ENCODE measurements around the gene NDRG2. TPM values are rescaled to one million over a fixed set of nuclear protein-coding genes. Genes with fewer than 3 reads are reported as not detected.

NDRG2 gene
- total RNA-seq, 1 donor from 2014 or later: 2.1 TPM

DNA sequence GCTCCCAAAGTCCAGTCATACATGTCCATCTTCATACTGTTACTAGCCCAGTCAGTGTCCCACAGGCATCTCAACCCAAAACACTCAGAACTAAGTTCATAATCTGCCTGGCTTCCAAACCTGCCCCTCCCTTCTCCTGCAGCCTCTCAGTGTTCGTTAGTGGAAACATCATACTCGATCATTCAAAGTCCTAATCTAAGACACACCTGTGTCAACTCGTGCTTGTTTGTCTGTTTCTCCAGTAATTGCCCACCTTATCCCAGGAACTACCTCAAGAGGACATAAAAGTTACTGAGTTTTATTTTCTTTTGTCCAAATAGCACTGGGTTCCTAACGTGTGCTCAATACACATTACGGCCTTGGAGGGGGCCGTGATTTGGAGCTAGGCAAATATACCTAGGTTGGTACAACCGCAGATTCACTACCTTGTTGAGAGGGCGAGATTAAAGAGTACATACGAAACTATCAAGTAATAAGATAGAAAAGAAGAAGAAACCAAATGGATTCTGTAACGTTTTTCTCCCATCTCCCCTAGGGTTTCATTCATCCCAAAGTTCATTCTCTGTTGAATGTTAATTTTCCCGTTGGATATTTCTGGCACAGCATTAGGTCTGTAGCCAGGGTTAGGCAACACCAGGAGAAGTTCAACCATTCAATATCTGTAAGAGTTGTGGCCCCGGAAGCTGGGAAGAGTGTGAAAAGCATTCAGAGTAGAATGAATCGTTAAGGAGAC, 35.9 kb upstream of the NDRG2 start:
- DNase-seq: no peak
- Mint-ChIP-seq H3K9me3 (no peaks in the 10 kb centered on the region), H3K27ac (no peak overlapping the region), H3K4me1 (no peaks in the 10 kb centered on the region), H3K4me3 (no peak overlapping the region), H3K36me3 (ENCODE audit: low read depth) (no peaks in the 10 kb centered on the region), H3K27me3 (peaks cover 30% of the 10 kb centered on the region)
- ChIA-PET POLR2A (no interaction called here), CTCF (interaction anchor here (0.9 kb wide), 1 partner anchor 46 kb away, joined by 3 read pairs; no protein-coding TSS in a partner anchor)
- TF ChIP-seq, protein P1, sequence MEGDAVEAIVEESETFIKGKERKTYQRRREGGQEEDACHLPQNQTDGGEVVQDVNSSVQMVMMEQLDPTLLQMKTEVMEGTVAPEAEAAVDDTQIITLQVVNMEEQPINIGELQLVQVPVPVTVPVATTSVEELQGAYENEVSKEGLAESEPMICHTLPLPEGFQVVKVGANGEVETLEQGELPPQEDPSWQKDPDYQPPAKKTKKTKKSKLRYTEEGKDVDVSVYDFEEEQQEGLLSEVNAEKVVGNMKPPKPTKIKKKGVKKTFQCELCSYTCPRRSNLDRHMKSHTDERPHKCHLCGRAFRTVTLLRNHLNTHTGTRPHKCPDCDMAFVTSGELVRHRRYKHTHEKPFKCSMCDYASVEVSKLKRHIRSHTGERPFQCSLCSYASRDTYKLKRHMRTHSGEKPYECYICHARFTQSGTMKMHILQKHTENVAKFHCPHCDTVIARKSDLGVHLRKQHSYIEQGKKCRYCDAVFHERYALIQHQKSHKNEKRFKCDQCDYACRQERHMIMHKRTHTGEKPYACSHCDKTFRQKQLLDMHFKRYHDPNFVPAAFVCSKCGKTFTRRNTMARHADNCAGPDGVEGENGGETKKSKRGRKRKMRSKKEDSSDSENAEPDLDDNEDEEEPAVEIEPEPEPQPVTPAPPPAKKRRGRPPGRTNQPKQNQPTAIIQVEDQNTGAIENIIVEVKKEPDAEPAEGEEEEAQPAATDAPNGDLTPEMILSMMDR (IDR thresholded peaks at IDR 0.05): no peak
- intact Hi-C loops (cut with micrococcal nuclease): no loop called here
- no peak for ATAC-seq (ENCODE audit: low read depth)

DNA sequence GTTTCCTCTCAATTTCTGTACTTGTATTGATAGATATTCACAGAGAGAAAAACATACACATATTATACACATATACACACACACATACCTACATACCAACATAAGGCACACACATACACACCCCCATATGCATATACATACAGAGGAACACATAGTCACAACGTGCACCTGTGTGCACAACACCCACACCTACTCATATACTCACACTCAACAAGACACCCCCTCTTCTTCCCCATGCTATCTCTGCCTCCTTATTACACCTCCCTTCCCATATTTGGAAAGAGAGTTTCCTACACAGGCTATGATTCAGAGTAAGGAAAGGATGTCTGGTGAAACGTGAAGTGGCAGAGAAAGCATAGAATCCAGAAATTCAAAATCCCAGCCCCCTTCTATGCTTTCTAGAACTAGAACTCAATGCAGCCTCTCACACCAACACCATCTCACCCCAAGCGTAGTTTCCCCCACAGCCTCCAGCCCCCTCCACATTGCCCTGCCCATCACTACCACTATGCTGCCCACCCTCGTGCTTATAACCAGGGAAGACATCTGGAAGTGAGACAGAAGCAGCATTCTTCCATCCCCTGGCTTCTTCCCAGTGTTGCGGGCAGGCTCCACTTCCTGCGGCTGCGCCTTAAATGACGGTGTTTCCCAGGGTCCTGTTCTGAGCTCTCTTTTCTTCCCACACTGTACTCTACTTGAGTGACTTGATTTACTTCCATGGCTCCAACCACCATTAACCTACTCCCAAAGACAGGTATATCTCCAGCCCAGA, 35.2 kb upstream of the NDRG2 start:
- ChIA-PET CTCF (interaction anchor here (0.9 kb wide), 1 partner anchor 45 kb away, joined by 3 read pairs; no protein-coding TSS in a partner anchor), POLR2A (no interaction called here)
- Mint-ChIP-seq H3K36me3 (ENCODE audit: low read depth) (no peaks in the 10 kb centered on the region), H3K9me3 (no peaks in the 10 kb centered on the region), H3K27ac (no peak overlapping the region), H3K4me3 (no peak overlapping the region), H3K4me1 (no peaks in the 10 kb centered on the region), H3K27me3 (peaks cover 24% of the 10 kb centered on the region)
- intact Hi-C loops (cut with micrococcal nuclease): no loop called here
- DNase-seq (no peak), ATAC-seq (ENCODE audit: low read depth) (no peak)
- TF ChIP-seq, protein P1 (IDR thresholded peaks at IDR 0.05): no peak

DNA sequence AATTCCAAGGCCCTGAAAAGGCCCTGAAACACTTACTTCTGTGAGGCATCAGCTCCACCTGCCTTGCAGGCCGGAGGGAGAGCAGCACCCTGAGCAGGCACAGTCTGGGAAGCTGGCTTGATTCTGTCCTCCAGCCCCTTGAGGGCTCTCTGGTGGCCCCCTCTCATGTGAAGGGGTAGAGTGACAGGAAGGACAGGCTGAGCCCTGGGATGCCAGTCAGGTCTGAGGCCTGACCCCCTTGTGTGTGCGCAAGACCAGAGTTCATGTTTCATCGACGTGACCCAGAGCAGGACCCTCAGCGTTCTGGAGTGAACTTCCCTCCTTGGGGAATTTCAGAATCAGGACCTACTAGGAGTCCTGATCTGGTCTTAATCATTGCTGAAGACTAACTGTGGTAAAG, 34.0 kb upstream of the NDRG2 start:
- no peak overlapping the region for H3K27ac Mint-ChIP-seq

DNA sequence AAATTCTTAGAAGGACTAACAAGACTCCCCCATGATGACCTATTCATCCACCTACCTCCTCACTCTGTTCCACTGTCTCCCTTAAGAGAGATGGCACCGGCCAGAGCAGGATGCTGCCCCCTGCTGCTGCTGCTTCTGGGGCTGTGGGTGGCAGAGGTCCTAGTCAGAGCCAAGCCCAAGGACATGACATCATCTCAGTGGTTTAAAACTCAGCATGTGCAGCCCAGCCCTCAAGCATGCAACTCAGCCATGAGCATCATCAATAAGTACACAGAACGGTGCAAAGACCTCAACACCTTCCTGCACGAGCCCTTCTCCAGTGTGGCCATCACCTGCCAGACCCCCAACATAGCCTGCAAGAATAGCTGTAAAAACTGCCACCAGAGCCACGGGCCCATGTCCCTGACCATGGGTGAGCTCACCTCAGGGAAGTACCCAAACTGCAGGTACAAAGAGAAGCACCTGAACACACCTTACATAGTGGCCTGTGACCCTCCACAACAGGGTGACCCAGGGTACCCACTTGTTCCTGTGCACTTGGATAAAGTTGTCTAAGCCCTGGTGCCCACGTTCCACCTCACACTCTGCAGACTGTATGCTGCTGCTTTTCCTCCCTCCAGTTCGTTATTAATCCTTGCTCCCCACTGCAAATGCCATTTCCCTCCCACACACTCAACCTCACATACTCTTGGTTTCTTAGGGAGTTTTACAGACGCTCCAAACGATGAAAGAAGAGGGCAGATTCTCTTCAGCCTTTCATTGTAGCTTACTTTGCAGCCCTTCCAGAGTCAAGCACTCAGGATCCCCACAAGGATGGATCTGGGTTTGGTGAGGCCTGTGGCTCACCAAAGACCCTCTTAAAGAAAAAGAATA, 33.2 kb upstream of the NDRG2 start, which contains the start of gene RNASE8:
Gene RNASE8, plus strand, starts transcription at position 20 of the 873 bp plus-strand sequence. Its CDS starts 71 bp downstream, at position 91.
- H3K4me1 Mint-ChIP-seq: no peaks in the 10 kb centered on the region
- no peak within 1 kb of the TSS for H3K27ac Mint-ChIP-seq

More for the DNA sequence above, 34.0 kb upstream of the NDRG2 start:
- Mint-ChIP-seq H3K4me3 (no peak overlapping the region), H3K36me3 (ENCODE audit: low read depth) (no peaks in the 10 kb centered on the region), H3K4me1 (no peaks in the 10 kb centered on the region), H3K9me3 (no peaks in the 10 kb centered on the region), H3K27me3 (peaks cover 23% of the 10 kb centered on the region)
- TF ChIP-seq, protein P1 (IDR thresholded peaks at IDR 0.05): no peak
- CTCF ChIA-PET: no interaction called here
- POLR2A ChIA-PET: no interaction called here
- intact Hi-C loops (cut with micrococcal nuclease): no loop called here
- DNase-seq (no peak), ATAC-seq (ENCODE audit: low read depth) (no peak)

More for the DNA sequence above, 33.2 kb upstream of the NDRG2 start, which contains the start of gene RNASE8:
- H3K36me3 Mint-ChIP-seq (ENCODE audit: low read depth): no peaks in the 10 kb centered on the region
- peaks cover 17% of the 10 kb centered on the region for H3K27me3 Mint-ChIP-seq
- H3K4me3 Mint-ChIP-seq: no peak within 1 kb of the TSS
- ChIA-PET POLR2A (no interaction called here), CTCF (no interaction called here)
- TF ChIP-seq, protein P1 (IDR thresholded peaks at IDR 0.05): no peak
- no peaks in the 10 kb centered on the region for H3K9me3 Mint-ChIP-seq
- ATAC-seq (ENCODE audit: low read depth) (no peak), DNase-seq (no peak)
- intact Hi-C loops (cut with micrococcal nuclease): no loop called here
